SU-DHL-6 (cell line): Measurements from ENCODE around the gene TM4SF1.

Source experiments
- CTCF ChIP-seq: fragments of 200-600 bp; sonication (generic); IDR thresholded peaks from one replicate; pipeline ENCODE4 v1.5.1; 2017; ENCODE audit warnings: antibody characterized with exemption, mild to moderate bottlenecking, low read length, moderate library complexity; ENCODE audit not compliant: insufficient read depth, poor library complexity, severe bottlenecking
- EZH2phosphoT487 ChIP-seq: fragments of 200-600 bp; sonication (generic), shearing (Covaris generic); conservative IDR thresholded peaks from 2 replicates; pipeline ENCODE4 v1.6.1; 2018; ENCODE audit warnings: mild to moderate bottlenecking, antibody characterized with exemption, low read length, moderate library complexity, mixed read lengths

- TF ChIP-seq CTCF (no peak), EZH2phosphoT487 (no peak)
These were observed 45.2 kb downstream of the TM4SF1 start for GRCh38 chr3:149332227-149332765.
